Endothelial cell (in vitro differentiated cells): ENCODE results near the gene PGM2. TPM values are rescaled to one million over a fixed set of nuclear protein-coding genes. Genes with fewer than 3 reads are reported as not detected.
"Not testable (repeated sequence)": the region's sequence is repeated elsewhere in the genome, so short reads cannot be mapped to it uniquely, and the experiment has no call there.

ENCODE experiments used
- DNase-seq: peaks from one replicate; pipeline ENCODE4 v3.0.0; 2021; ENCODE audit warnings: low spot score
- H3K27ac Mint-ChIP-seq: one replicate; pipeline ENCODE4 v1.8.0; 2021; ENCODE audit warnings: mixed read lengths, inconsistent platforms; ENCODE audit not compliant: unreplicated experiment
- H3K27me3 Mint-ChIP-seq: one replicate; pipeline ENCODE4 v1.8.0; 2021; ENCODE audit warnings: mild to moderate bottlenecking, moderate library complexity, mixed read lengths, inconsistent platforms; ENCODE audit not compliant: unreplicated experiment
- H3K36me3 Mint-ChIP-seq: one replicate; pipeline ENCODE4 v1.8.0; 2021; ENCODE audit warnings: mild to moderate bottlenecking, low read depth, mixed read lengths, inconsistent platforms; ENCODE audit not compliant: unreplicated experiment
- H3K4me1 Mint-ChIP-seq: one replicate; pipeline ENCODE4 v1.8.0; 2021; ENCODE audit warnings: mild to moderate bottlenecking, mixed read lengths, inconsistent platforms; ENCODE audit not compliant: unreplicated experiment
- H3K4me3 Mint-ChIP-seq: one replicate; pipeline ENCODE4 v1.8.0; 2021; ENCODE audit warnings: mild to moderate bottlenecking, mixed read lengths, inconsistent platforms; ENCODE audit not compliant: unreplicated experiment
- H3K9me3 Mint-ChIP-seq: one replicate; pipeline ENCODE4 v1.8.0; 2021; ENCODE audit warnings: mixed read lengths, inconsistent platforms; ENCODE audit not compliant: unreplicated experiment
- CTCF ChIP-seq: fragments of 200-600 bp; sonication (generic); IDR thresholded peaks from one replicate; pipeline ENCODE4 v1.5.0; 2021; ENCODE audit warnings: antibody characterized with exemption; ENCODE audit not compliant: unreplicated experiment
- total RNA-seq: library from RNA; stranded (reverse); fragmentation: NEBNext Ultra II Directional; extraction: Animal tissue kit (Norgen Biotek cat#: 25700); gene quantifications from one replicate; pipeline ENCODE4 v1.2.1, GENCODE V29; 2021; ENCODE audit not compliant: unreplicated experiment

Gene PGM2
- total RNA-seq, 1 donor from 2014 or later: 16.6 TPM

GRCh38 chr4:37816719-37817118 is 9.8 kb upstream of the PGM2 start:
- DNase-seq: no peak
- H3K9me3 Mint-ChIP-seq: no peaks in the 10 kb centered on the region
- peaks cover 16% of the 10 kb centered on the region for H3K4me1 Mint-ChIP-seq
- no peak overlapping the region for H3K4me3 Mint-ChIP-seq
- H3K27ac Mint-ChIP-seq: peak overlapping the region; percentile 54
- no peaks in the 10 kb centered on the region for H3K27me3 Mint-ChIP-seq
- peaks cover 5% of the 10 kb centered on the region for H3K36me3 Mint-ChIP-seq
- no peak for TF ChIP-seq CTCF

- no peak overlapping the region for H3K4me3 Mint-ChIP-seq
- no peak for TF ChIP-seq CTCF
- peaks cover 5% of the 10 kb centered on the region for H3K36me3 Mint-ChIP-seq
- peaks cover 20% of the 10 kb centered on the region for H3K4me1 Mint-ChIP-seq
- no peak overlapping the region for H3K27ac Mint-ChIP-seq
- H3K9me3 Mint-ChIP-seq: no peaks in the 10 kb centered on the region
- no peaks in the 10 kb centered on the region for H3K27me3 Mint-ChIP-seq
- DNase-seq: no peak
These were observed 7.7 kb upstream of the PGM2 start for GRCh38 chr4:37818752-37819151.

- H3K27me3 Mint-ChIP-seq, H3K4me3 Mint-ChIP-seq, H3K36me3 Mint-ChIP-seq, DNase-seq, H3K9me3 Mint-ChIP-seq, H3K27ac Mint-ChIP-seq: not testable (repeated sequence)
- peaks cover 24% of the 10 kb centered on the region for H3K4me1 Mint-ChIP-seq
These were observed 6.0 kb upstream of the PGM2 start for GRCh38 chr4:37820458-37820857.

GRCh38 chr4:37821953-37822605 is 4.4 kb upstream of the PGM2 start:
- Mint-ChIP-seq H3K27ac (no peak overlapping the region), H3K9me3 (no peaks in the 10 kb centered on the region), H3K36me3 (peaks cover 5% of the 10 kb centered on the region), H3K4me3 (no peak overlapping the region), H3K27me3 (peaks cover 2% of the 10 kb centered on the region), H3K4me1 (peaks cover 17% of the 10 kb centered on the region)
- no peak for DNase-seq
- TF ChIP-seq CTCF: no peak

GRCh38 chr4:37825501-37825900 is 985 bp upstream of the PGM2 start:
- Mint-ChIP-seq H3K27ac (peak overlapping the region; percentile 64), H3K36me3 (peaks cover 13% of the 10 kb centered on the region), H3K4me1 (peaks cover 26% of the 10 kb centered on the region), H3K4me3 (peak overlapping the region; percentile 95)
- not testable (repeated sequence) for H3K9me3 Mint-ChIP-seq, DNase-seq, H3K27me3 Mint-ChIP-seq

GRCh38 chr4:37825968-37826294 is 555 bp upstream of the PGM2 start:
- DNase-seq: peak; percentile 14
- H3K9me3 Mint-ChIP-seq: no peaks in the 10 kb centered on the region
- peak overlapping the region; percentile 64 for H3K27ac Mint-ChIP-seq
- peaks cover 15% of the 10 kb centered on the region for H3K36me3 Mint-ChIP-seq
- no peak for TF ChIP-seq CTCF
- peak overlapping the region; percentile 95 for H3K4me3 Mint-ChIP-seq
- peaks cover 5% of the 10 kb centered on the region for H3K27me3 Mint-ChIP-seq
- H3K4me1 Mint-ChIP-seq: peaks cover 26% of the 10 kb centered on the region
